BE2C (cell line): ENCODE results near the gene KCNG4.

ENCODE experiments used
- DNase-seq: peaks from one replicate; pipeline ENCODE4 v3.0.0-alpha.2; 2020
- H3K27me3 ChIP-seq: fragments of 250-450 bp; sonication (Bioruptor Pico); 2 replicates; pipeline ENCODE4 v1.5.1; 2020; ENCODE audit warnings: mild to moderate bottlenecking
- H3K36me3 ChIP-seq: fragments of 250-450 bp; sonication (Bioruptor Pico); 2 replicates; pipeline ENCODE4 v1.5.1; 2020; ENCODE audit warnings: mild to moderate bottlenecking
- H3K4me1 ChIP-seq: fragments of 250-450 bp; sonication (Bioruptor Pico); 2 replicates; pipeline ENCODE4 v1.5.1; 2020
- H3K4me3 ChIP-seq: 2 replicates; pipeline ENCODE4 v1.5.1; 2011; ENCODE audit warnings: low read depth, low read length
- H3K9me3 ChIP-seq: fragments of 250-450 bp; sonication (Bioruptor Pico); 2 replicates; pipeline ENCODE4 v1.5.1; 2020
- CTCF ChIP-seq: IDR thresholded peaks from 2 replicates; pipeline ENCODE4 v1.5.1; 2012; ENCODE audit warnings: mild to moderate bottlenecking, low read depth, low read length

The KCNG4 gene

GRCh38 chr16:84275585-84276151, 35.9 kb upstream of the KCNG4 start:
- no peak for DNase-seq
- Histone ChIP-seq H3K36me3 (no peaks in the 10 kb centered on the region), H3K4me1 (no peaks in the 10 kb centered on the region), H3K4me3 (no peak overlapping the region), H3K27me3 (no peaks in the 10 kb centered on the region), H3K9me3 (no peaks in the 10 kb centered on the region)
- no peak for TF ChIP-seq CTCF

GRCh38 chr16:84274515-84274914, 34.7 kb upstream of the KCNG4 start:
- Histone ChIP-seq H3K9me3 (no peaks in the 10 kb centered on the region), H3K4me3 (no peak overlapping the region), H3K27me3 (no peaks in the 10 kb centered on the region), H3K36me3 (no peaks in the 10 kb centered on the region), H3K4me1 (no peaks in the 10 kb centered on the region)
- DNase-seq = no peak
- no peak for TF ChIP-seq CTCF

GRCh38 chr16:84272740-84273320, 33.0 kb upstream of the KCNG4 start:
- H3K4me3 ChIP-seq = no peak overlapping the region
- DNase-seq = no peak
- no peaks in the 10 kb centered on the region for H3K36me3 ChIP-seq
- no peaks in the 10 kb centered on the region for H3K4me1 ChIP-seq
- no peaks in the 10 kb centered on the region for H3K27me3 ChIP-seq
- TF ChIP-seq CTCF = no peak
- no peaks in the 10 kb centered on the region for H3K9me3 ChIP-seq

GRCh38 chr16:84271866-84272265, 32.1 kb upstream of the KCNG4 start:
- TF ChIP-seq CTCF = no peak
- Histone ChIP-seq H3K4me1 (no peaks in the 10 kb centered on the region), H3K9me3 (no peaks in the 10 kb centered on the region), H3K4me3 (no peak overlapping the region), H3K36me3 (no peaks in the 10 kb centered on the region), H3K27me3 (no peaks in the 10 kb centered on the region)
- DNase-seq = no peak

- Histone ChIP-seq H3K4me1 (no peaks in the 10 kb centered on the region; the same call in 1 of the 2 replicates), H3K27me3 (no peaks in the 10 kb centered on the region), H3K9me3 (no peaks in the 10 kb centered on the region), H3K36me3 (no peaks in the 10 kb centered on the region), H3K4me3 (no peak overlapping the region)
- DNase-seq = no peak
- TF ChIP-seq CTCF = no peak
These were observed 31.2 kb upstream of the KCNG4 start for GRCh38 chr16:84271037-84271436.

GRCh38 chr16:84270531-84270930, 30.7 kb upstream of the KCNG4 start:
- DNase-seq = no peak
- no peaks in the 10 kb centered on the region for H3K27me3 ChIP-seq
- no peaks in the 10 kb centered on the region for H3K9me3 ChIP-seq
- no peak overlapping the region for H3K4me3 ChIP-seq
- TF ChIP-seq CTCF = no peak
- H3K36me3 ChIP-seq = no peaks in the 10 kb centered on the region
- H3K4me1 ChIP-seq = no peaks in the 10 kb centered on the region; the same call in 1 of the 2 replicates
